NCI-H1417 (cell line): ENCODE results near the gene ROPN1.
"Not testable (repeated sequence)": the region's sequence is repeated elsewhere in the genome, so short reads cannot be mapped to it uniquely, and the experiment has no call there.

Source experiments
- DNase-seq, 3 experiments: peaks; one replicate each; lab custom pipeline; 2025; lab: John Stamatoyannopoulos, UW

Gene ROPN1

GRCh38 chr3:123997543-123997942 is 5.6 kb upstream of the ROPN1 start:
- DNase-seq = no peak

GRCh38 chr3:123993818-123994217 is 1.9 kb upstream of the ROPN1 start:
- peak in 2 of 3 experiments; percentile 79 to 90 for DNase-seq

- no peak for DNase-seq
These were observed 5.5 kb downstream of the ROPN1 start for GRCh38 chr3:123986427-123986826.

DNA sequence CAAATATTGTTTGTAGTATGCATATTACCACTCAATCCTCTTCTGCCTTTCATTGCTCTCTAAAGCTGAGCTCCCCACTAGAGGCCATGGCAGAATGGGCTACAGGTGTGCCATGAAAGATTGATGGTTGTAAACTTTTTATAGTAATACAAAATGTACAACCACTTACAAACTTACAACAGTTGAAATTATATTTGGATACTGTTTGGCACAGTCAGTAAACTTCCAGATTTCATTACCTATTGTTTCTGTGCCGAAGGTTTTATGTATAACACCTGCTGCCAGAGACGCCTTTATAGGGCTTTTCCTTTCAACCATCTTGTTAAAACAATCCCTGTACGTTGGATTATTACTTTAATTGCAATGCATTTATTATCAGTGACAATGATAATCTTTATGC is 7.0 kb downstream of the ROPN1 start:
- peak in 2 of 3 experiments; percentile 8 to 52 for DNase-seq

DNA sequence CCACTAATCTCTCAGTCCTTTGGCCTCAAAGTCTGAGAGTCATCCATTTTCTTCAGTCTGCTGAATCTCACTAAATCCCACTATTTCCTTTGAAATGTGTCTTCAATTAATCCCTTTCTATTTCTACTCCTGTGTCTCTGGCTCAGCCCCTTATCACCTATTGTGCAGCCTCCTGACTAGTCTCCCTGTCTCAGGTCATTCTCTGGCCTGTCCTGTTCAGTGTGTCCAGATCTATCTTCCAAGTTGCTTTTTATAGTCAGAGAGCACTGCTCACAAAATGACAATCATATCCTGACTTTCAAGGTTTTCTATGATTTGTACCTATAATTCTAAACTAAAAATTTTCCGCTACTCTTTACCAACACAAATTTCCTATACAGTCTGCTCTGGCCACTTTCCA is 7.6 kb downstream of the ROPN1 start:
- no peak for DNase-seq

GRCh38 chr3:123981317-123981716 is 10.6 kb downstream of the ROPN1 start:
- peak in 1 of 3 experiments; percentile 4 for DNase-seq

- no peak for DNase-seq
These were observed 11.4 kb downstream of the ROPN1 start for GRCh38 chr3:123980539-123980938.

DNA sequence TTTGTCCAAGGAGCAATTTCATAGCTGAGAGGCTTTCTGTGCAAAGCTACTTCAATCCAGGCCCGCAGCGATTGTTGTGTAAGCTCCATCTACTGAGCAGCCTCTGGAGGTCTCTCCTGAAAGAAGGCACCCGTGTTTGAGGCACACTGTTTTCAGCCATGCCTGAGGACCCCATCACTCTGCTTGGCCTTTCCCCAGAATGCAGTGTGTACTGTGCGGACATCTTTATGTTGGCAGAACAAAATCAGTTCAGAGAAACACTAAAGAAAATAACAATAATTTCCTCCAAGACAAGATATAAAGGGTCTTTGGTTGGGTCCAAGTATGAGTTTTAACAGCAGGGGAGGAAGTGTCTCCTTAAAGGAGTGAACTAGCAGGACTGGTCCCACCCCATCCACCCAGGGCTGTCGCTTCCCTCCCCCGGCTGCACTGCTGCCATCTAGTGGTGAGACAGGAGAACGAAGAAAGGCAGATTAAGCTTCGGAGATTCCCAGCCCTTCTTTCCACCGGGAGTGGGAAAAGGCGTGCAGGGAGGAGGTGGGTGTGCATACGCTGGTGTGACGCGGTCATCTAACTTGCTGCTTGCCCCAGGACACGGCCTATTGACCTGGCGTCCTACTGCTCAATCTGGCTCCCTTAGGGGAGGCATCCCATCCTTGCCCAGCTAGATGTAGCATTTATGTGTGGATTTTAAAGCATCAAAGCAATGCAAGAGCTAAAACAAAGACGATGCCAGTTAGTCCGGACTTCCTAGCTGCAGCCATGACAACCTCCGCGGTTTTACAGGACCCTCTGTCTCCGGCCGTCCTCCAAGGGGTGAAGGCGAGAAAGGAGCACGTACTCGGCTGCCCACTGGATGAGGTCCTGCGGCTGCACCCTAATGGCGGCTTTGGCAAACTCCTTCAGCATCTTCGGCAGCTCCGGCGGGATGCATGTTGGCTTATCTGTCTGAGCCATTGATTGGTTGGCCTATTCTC is 12.1 kb downstream of the ROPN1 start:
- DNase-seq = peak in 2 of 3 experiments; percentile 61 to 84

- not testable (repeated sequence) for DNase-seq
These were observed 15.0 kb downstream of the ROPN1 start for GRCh38 chr3:123976904-123977303.

DNA sequence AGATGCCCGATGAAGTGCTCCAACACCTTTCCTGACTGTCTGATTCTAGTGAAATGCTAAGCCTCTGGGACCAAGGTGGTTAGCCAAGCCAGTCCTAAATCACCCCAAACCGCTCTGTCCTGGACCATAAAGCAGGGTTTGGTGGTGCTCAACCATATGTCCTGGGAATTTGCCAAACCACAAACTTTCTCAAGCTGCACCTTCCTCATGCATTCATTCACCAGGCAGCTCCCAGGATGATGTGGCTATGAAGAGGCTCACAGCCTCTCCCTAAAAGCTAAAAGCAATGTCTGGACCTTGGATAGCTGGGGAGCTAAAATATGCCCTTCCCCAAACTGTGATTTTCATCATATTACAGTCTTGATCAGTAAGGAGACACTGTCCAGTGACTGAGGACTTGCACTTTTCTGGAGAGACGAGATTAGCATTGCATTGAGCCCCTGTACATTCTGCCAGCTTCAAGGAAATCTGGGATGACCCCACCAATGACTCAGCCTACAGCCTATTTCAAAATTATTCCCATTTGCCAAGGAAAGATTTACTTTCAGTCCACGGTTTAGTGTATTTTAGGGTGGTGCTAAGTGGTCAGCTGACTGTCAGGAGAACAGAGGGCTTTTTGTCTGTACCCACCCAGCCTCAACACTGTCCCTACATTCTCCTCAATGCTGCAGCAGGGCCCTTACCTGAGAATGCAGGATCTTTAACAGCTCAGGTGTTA is 15.6 kb downstream of the ROPN1 start:
- not testable (repeated sequence) for DNase-seq

DNA sequence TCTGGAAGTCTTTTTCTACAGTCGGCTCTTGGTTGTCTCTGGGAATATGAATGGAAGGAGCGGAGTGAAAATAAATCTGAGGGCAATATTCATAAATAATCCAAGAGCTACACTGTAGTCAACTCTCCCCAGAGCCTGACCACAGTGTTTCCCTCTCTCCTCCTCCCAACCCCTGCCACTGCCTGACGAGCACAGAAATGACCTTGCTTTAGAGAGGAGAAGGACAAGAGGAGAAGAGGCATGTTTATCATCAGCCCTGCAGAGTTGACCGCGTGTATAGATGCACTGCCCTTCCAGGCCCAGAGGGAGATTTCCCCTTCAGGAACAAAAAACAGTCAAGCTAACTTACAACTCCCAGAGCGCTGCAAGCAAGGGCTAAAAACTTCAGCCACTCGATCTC is 16.9 kb downstream of the ROPN1 start:
- DNase-seq = not testable (repeated sequence)

GRCh38 chr3:123971406-123971805 is 20.5 kb downstream of the ROPN1 start:
- DNase-seq = no peak

DNA sequence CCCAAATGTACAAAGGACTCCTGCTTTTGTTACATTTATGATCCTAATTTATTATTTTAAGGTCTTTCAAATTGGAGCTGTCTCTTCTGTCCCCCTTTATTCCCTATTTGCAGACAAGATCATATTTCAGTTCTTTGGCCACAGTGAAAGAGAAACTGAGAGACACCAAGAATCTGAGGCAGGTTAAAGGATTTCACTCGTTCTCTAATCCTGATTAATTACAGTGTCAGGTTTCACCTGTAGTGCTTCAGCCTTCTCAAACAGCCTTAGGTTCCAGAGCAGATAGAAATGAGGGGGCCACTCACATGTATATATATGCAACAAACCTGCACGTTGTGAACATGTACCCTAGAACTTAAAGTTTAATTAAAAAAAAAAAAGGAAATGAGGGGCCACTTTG is 24.7 kb downstream of the ROPN1 start:
- peak in 2 of 3 experiments; percentile 7 to 53 for DNase-seq

DNA sequence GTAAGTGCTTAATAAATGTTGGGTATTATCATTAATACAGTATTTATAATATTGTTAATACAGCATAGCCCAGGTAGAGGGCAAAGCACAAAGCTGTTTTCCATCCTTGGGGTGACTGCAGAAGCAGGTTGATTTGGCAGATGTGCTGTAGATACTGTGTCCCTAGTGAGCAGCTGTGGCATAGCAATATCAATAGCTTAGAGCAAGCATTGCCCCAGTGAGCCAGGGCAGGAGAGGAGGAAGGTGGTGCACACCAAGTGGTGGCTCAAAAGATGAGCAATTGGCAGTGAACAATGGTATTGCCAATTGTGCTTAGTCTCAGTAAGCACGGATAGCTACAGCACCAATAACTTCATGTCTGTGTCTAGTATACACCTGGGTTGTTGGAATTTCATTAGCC is 25.1 kb downstream of the ROPN1 start:
- not testable (repeated sequence) for DNase-seq

- not testable (repeated sequence) for DNase-seq
These were observed 27.1 kb downstream of the ROPN1 start for GRCh38 chr3:123964793-123965192.

DNA sequence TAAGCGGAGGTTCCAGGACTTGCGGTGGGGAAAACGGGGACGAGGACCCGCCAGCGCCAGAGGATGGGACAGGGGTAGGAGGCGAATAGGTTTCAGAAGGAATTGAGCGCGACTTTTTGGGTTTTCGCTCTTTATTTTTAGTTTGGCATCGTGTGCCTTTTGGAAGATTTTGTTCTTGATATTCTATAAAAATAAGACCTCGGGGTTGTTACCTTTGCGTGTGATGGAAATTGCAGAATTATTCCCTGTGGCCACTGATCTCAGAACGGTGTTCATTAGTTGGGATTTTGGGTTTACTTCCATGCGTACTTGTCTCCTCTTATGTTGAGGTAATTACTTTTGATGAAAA is 30.4 kb downstream of the ROPN1 start:
- DNase-seq = no peak

- DNase-seq = peak; percentile 96 to 99 (median 96)
These were observed 31.0 kb downstream of the ROPN1 start, which contains the start of gene CCDC14 for GRCh38 chr3:123960781-123961507. CCDC14 (minus strand) TSS chr3:123961229; CDS start chr3:123961173, 56 bp downstream.

- peak in 1 of 3 experiments; percentile 14 for DNase-seq
These were observed 38.2 kb downstream of the ROPN1 start for GRCh38 chr3:123953735-123954134.

GRCh38 chr3:123952844-123953520 is 38.9 kb downstream of the ROPN1 start:
- DNase-seq = no peak

GRCh38 chr3:123951522-123952447 is 40.1 kb downstream of the ROPN1 start:
- DNase-seq = peak; percentile 55 to 81 (median 60)
